Effector CD8-positive, alpha-beta T cell (primary cell): Measurements from ENCODE around the gene RAB36.
A peak's percentile ranks its signal among the peaks of the same experiment; 100 is the strongest.
"Not testable (repeated sequence)": the region's sequence is repeated elsewhere in the genome, so short reads cannot be mapped to it uniquely, and the experiment has no call there.

Experiments
- DNase-seq: peaks from one replicate; lab custom pipeline; 2025; lab: John Stamatoyannopoulos, UW

Gene RAB36

DNA sequence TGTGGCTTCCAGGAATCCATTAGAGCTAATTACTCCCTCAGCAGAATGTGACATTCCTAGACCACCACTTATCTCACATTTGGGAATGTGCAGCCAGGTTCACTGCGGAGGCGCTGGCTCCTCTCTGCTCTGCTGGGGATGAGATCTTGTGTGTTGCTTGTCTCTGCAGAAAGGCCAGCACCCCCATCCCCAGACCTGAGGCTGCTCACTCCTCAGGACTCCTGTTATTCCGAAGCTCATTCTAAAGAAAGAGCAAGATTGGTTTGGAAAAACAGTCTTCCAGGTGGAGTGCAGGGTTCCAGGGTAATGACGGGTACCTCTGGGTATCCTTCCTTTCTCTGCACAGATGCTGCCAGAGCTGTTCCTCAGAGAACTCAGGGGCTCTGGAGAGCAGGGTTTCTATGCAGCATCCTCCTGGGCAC, 24.3 kb upstream of the RAB36 start:
- DNase-seq: no peak

DNA sequence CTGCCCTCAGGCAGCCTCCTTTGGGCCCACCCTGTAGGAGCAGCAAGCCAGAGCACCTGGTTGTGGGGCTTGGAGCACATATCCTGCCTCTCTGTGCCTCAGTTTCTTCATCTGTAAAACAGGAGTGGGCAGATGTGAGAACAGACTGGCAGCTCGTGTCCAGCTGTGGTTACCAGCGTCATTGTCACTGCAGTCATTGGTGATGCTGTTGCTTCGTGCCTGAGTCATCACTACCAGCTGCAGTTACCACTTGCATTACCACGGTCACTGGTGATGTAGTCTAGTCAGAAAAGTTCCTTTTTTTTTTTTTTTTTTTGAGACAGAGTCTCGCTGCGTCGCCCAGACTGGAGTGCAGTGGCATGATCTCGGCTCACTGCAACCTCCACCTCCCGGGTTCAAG, 23.9 kb upstream of the RAB36 start:
- DNase-seq: no peak

DNA sequence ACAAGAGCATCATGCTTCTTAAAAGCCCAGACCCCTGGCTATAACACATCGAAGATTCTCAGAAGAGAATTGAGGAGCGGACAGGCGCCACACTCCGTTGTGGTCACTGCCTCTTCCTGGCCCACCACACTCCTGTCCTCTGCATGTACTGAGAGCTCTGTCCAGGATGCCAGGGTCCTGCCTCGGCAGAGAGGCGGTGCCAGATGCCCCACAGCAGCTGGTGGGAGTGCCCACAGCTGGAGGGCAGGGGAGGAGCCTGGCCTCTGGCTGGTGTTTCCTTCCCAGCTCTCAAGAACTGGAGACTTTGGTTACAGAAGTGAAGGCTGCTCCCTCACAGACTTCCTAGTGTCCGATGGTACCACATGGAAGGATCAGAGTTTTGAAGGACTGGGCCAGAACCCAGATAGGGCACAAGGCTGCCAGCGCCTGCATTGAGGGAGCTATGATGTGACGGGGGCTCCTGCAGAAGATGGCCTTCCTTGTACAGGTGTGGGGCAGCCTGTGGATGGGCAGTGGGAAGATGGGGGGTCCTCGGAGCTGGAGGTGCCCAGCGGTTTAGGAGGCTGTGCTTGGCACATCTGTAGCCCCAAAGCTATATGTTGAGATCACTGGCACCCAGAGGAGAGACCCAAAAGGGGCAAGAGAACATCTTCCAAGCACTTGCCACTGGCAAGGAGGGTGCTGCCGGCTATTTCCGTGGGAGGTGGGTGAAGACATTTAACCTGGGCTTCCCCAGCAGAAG, 22.9 kb upstream of the RAB36 start:
- DNase-seq: no peak

DNA sequence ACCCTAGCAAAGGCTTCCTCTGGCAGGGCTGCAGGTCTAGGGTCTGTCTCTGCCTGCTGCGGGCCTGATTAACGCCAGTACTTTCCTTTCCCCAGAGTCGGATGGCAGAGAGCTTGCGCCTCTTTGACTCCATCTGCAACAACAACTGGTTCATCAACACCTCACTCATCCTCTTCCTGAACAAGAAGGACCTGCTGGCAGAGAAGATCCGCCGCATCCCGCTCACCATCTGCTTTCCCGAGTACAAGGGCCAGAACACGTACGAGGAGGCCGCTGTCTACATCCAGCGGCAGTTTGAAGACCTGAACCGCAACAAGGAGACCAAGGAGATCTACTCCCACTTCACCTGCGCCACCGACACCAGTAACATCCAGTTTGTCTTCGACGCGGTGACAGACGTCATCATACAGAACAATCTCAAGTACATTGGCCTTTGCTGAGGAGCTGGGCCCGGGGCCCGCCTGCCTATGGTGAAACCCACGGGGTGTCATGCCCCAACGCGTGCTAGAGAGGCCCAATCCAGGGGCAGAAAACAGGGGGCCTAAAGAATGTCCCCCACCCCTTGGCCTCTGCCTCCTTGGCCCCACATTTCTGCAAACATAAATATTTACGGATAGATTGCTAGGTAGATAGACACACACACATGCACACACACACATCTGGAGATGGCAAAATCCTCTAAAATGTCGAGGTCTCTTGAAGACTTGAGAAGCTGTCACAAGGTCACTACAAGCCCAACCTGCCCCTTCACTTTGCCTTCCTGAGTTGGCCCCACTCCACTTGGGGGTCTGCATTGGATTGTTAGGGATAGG, 22.1 kb upstream of the RAB36 start:
- no peak for DNase-seq

DNA sequence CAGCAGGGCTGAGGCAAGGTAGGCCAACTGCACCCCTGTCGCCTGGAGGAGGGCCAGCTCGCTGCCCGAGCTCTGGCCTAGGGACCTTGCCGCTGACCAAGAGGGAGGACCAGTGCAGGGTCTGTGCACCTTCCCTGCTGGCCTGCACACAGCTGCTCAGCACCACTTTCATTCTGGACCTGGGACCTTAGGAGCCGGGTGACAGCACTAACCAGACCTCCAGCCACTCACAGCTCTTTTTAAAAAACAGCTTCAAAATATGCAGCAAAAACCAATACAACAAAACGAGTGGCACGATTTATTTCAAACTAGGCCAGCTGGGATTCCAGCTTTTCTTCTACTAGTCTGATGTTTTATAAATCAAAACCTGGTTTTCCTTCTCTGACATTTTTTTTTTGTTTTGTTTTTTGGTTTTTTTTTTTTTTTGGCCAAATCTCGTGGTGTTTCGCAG, 21.4 kb upstream of the RAB36 start:
- no peak for DNase-seq

DNA sequence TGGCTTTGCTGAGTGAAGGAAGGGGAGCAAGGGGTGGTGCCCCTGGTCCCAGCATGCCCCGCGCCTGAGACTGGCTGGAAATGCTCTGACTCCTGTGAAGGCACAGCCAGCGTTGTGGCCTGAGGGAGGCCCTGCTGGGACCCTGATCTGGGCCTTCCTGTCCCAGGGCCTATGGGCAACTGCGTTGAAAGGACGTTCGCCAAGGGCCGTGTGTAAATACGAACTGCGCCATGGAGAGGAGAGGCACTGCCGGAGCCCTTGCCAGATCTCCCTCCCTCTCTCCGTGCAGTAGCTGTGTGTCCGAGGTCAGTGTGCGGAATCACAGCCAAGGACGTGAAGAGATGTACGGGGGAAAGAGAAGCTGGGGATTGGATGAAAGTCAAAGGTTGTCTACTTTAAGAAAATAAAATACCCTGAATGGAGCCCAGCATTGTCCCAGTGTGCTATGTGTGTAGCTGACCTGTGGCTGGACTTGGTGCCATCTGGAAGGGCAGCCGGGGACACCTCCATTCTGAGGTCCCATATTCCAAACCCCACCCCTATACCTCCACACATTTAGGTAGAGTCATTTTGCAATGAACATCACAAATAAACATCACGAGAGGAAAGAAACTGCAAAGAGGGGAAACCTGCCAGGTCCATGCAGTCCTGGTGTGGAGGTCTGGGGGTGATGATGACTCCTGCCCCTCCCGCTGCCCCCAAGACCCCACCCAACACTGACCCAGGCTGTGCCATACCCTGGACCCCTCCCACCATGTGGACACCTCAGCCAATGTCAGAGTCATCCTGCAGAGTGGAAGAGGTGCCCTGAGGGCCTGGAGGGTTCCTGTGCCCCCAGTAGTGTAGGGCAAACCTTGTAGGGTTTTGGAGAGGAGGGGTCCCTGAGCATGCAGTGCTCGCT, 20.4 kb upstream of the RAB36 start:
- DNase-seq: no peak

DNA sequence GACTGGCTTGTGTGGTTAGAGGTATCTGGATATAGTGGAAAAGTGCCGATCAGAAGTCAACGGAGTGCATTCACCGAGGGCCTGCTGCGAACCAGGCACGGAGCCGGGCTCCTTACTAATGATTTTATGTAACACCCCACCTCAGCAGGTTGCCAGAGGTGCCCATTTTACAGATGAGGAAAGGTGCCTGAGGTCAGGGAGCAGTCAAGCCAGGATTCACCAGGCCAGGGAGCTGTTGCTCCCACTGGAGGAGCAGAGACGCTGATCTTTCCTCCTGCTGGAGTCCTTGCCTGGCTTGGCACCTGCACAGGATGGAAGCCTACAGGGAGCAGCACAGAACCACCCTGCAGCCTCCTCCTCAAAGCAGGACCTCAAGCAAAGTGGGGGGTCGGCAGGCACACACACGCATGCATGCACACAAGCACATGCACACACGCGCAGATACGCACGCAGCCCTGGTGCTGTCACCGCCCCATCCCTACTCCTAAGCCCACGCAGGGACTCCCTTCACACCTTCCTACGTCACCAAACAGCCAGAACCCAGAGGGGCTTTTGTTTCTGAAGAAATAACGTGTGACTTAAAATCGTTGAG, 19.7 kb upstream of the RAB36 start:
- DNase-seq: no peak

DNA sequence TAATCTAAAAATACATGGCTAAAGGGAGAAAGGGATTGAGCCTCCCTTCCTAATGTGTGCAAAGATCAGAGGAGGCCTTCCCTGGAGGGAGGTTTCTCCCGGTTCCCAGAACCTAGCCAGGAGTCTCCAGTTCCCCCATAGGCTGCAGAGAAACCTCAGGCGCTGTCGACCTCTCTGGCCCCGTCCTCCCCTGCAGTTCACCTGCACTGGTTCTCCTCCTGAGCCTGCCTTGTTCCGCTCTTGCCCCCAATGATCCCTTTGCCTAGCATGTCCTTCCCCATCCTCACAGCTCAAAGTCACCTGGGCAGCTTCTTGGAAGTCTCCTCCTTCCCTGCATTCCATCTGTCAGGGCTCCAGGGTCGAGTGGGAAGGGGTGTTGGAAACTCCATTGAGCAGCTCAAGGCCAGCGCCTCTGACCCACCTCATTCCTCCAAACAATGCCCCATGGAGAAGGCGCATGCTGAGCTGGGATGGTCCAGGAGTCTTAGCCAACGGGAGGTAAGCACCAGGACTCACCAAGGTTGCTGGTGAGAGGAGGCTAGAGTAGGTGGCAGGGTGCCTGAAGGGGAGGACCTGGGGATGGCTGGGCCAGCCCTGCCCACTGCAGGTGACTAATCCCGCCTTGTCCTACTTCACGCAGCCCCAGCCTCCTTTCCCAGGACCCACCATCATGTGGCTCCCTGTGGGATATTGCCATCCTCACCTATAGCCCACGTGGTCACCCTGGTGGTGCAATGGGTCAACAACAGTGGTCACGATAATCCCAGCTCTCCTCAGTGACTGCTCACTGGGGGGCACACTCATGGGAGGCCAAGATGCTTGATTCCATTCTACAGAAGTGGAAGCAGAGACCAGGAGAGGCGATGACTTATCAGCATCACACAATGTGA, 18.9 kb upstream of the RAB36 start:
- DNase-seq: no peak

DNA sequence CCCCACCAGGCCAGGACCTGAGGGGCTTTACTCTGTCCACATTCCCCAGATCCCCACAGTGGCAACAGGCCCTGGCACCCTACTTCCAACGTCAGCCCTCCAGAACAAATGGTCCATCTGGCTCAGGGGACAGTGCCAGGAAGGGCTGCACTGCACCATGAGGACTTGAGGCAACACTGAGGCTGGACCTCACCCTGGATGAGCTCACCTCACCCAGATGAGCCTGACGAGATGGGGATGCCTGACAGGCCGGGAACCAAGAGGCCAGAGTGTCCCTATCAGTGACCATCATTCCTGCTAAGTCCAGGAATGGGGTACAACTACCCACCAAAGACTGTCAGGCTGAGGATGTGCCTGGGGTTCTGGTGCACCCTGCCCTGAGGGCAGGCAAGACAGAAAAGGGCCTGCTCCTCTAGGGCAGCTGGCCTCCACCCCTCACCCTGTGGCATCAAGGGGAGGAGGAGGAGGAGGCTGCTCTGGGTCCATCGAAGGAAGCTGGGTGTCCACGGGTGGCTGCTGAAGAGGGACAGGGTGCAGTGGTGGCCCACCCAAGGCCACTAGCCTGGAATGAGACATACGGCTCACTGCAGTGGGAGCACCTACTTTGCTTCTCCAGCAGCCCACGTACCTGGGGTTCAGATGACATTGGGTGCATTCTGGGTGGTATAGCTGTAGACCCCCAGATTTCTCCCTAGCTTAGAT, 18.1 kb upstream of the RAB36 start:
- DNase-seq: no peak

DNA sequence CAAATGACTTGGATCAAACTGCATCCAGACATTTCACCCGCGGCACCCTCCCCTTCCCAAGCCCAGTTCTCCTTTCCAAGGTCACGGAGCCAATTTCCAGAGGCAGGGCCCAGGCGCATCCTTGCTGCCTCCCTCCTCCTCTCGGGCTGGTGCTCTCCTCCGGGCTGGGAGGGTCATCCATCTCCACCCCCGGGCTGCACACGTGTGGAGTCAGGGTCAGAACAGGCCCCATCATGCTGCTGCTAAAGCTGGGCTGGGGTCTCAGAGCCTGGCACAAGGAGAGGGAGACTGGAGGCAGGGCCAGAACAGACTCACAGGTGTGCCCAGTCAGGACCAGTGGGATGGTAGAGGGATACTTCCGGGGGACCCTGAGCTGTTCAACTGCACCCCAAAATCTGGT, 17.5 kb upstream of the RAB36 start:
- DNase-seq: no peak

DNA sequence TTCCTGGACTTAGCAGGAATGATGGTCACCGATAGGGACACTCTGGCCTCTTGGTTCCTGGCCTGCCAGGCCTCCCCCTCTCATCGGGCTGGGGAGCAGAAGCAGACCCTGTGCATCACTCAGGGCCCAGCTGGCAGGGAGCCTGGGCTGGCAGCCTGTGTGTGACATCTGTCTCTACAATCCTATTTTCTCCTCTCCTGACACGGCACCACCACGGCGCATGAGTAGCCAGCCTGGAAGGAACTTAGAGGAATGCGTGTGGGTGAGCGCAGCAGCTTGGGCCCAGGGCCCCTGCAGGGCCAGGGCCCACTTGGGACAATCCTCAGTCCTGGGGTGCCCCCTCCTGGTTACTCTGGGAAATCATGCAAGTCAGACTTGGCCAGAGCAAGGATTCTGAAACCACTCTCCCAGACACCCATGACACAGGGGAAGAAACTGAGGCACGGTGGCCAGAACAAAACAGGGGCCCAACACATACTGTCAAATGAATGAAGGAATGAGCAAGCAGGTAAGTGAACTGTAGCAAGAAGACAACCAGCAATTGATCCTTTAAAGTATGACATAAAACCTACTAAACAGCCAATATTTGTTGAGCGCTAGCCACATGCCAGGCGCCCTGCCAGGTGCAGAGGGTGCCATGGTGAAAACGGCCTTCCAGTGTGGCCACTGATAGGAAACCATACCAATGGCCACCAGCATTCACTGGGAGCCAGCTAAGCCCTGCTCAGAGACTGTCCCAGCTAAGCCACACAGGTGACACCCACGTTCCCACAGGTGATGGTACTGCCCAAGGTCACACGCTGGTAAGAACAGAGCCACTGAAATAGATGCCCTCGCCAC, 16.8 kb upstream of the RAB36 start:
- DNase-seq: peak; percentile 66

DNA sequence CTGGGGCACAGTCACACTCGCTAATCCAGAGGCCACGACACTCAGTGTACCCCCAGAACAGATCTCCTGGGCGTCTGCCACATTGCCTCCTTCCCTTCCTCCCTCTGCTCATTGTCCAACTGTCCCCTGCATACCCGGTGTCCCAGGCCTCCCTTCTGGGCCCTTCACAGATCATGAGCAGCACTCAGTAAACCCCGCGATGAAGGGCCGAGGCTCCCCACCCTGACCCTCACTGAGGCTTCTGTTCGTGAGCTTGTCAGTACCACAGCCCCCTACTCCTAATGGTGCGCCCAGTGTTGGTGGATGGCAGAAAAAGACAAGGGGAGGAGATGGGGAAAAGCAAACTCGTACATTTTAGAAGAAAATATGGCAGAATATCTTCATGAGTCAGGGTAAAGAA, 16.1 kb upstream of the RAB36 start:
- no peak for DNase-seq

DNA sequence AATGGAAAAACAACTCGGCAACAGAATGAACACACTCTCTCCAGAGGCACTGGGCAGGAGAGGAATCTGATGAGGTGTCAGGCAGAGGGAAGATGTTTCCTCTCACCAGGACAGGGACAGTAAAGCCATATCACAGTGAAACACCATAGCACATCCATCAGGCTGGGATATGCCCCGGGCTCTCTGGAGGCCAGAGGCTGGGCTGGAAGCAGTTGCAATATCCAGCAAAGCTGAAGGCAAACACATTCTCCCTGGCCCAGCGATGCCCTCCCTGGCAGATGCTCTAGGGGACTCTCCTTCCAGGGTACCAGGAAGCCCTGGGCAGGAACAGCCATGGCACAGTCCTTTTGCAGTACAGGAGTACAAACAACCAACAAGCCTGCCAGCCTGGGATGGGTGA, 14.6 kb upstream of the RAB36 start:
- no peak for DNase-seq

DNA sequence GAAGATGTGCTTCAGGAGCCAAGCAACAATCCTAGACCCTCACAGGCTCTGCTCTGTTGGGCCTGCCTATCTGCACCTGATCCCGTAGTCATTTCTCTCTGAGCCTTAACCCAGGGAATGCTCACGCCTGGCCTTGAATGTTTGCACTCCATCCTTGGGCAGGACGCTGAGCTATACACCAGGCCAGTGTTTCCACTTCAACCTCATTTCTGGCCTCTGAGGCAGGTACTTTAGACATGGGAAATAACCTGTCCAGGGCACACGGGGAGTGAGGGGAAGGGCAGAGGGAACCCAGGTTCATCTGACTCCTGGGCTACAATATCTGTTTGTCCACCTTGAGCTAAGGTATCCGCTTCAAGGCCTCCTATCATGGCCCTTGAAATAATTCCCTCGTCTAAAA, 13.3 kb upstream of the RAB36 start:
- DNase-seq: no peak

DNA sequence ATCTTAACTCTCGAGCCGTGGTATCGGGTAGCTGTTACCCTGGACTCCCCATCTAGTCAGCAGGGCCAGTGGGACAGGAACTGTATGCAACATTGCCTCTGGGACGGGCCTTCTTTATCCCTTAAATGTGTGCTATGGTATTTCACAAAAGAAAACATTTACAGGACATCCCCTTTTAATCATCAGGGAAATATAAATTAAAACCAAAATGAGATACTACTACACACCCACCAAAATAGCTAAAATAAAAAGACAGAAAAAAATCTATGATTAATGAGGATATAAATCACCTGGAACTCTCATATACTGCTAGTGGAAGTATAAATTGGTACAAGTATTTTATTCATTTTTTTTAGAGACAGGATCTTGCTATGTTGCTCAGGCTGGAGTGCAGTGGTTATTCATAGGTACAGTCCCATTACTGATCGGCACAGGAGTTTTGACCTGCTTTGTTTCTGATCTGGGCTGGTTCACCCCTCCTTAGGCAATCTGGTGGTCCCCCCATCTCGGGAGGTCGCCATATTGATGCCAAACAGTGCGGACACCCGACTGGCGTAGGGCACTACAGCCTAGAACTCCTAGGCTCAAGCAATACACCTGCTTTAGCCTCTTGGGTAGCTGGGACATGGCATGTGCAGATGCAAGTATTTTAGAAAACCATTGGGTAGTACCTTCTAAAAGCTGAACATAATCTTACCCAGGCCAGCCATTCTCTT, 12.7 kb upstream of the RAB36 start:
- no peak for DNase-seq

DNA sequence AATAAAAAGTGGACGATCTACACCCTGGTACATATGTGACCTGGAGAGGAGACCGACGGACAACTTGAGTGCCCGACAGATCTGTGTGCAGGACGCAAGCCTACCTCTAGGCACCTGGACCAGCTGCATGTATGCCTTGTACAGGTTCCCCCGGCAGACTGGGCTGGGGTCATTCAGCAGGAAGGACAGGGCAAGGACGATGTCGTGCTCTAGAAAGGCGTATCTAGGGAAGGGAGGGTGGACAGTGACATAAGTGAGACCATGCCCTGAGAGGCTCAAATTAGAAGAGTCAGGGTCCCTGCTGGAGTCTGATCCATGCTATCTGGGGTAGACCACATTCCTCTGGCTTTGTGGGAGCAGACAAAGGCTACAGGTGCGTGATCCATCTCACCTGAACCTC, 11.4 kb upstream of the RAB36 start:
- no peak for DNase-seq

DNA sequence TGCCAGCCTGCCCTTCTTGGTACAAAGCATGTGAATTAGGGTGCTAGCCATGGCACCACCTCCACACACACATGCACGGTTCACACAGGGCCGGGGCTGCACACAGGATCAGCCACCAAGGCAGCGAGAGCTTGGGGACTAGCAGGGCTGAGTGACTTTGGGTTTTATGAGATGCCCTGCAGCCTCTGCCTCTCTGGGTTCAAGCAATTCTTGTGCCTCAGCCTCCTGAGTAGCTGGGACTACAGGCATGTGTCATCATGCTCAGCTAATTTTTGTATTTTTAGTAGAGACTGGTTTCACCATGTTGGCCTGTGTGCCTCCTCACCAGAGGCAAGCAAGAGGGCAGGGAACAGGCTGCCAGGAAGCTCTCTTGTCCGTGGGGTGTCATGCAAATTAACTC, 8.3 kb upstream of the RAB36 start:
- DNase-seq: not testable (repeated sequence)

DNA sequence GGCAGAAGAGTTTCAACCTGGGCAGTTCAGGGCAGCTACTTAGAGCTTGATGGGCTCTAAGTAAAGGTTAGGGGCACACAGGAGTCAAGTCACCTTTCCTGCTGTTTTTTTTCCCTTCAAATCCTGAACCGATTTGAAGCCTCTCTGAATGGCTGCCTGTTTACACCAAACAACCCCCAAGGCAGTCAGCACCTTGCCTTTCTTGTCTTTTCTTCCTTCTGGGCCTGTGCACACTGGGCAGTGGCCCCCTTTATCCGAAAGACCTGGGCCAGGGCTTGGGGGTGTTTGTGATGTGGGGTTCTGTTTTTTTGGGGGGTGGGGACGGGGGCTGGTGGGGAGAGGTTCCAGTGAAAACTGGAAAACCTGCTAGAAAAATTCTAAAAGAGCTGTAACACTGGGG, 7.8 kb upstream of the RAB36 start:
- DNase-seq: no peak
